Measurements from ENCODE around the gene OR4B1.

The OR4B1 gene

DNA sequence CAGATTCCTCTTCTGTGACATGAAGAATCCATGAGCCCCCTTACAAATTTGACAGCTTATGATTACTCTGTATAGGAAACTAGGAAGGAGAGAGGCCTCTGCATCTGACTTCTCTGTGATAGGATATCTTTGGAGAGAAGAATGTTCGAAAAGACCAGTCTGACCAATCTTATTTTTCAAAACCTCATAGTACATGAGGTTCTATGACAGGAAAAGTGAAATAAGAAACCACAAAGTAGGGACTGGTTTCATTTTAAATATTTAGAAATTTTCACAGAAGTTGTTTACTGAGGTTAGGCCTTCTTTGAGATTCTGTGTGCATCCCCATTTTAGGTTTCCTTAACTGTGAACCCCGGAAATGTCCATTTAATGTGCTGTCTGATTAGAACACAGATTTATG lies 45.0 kb downstream of the OR4B1 start:
- 100% methylated on average over 1 to 2 of the region's 2 CpGs for WGBS, 2 experiments (ENCODE audit: insufficient coverage in 2 of 2)
- Histone ChIP-seq H3K36me3 (ENCODE audit: control insufficient read depth, insufficient read depth, low read length) (no peaks in the 10 kb centered on the region), H3K4me3 (ENCODE audit: extremely low read depth, insufficient read depth, low read length, poor library complexity, severe bottlenecking) (no peak overlapping the region), H3K27ac (ENCODE audit: low read depth, low read length, severe bottlenecking) (no peak overlapping the region), H3K4me1 (ENCODE audit: control insufficient read depth, insufficient read depth, low read length, poor library complexity, severe bottlenecking) (no peaks in the 10 kb centered on the region), H3K9me3 (ENCODE audit: control insufficient read depth, low read length) (no peaks in the 10 kb centered on the region)

DNA sequence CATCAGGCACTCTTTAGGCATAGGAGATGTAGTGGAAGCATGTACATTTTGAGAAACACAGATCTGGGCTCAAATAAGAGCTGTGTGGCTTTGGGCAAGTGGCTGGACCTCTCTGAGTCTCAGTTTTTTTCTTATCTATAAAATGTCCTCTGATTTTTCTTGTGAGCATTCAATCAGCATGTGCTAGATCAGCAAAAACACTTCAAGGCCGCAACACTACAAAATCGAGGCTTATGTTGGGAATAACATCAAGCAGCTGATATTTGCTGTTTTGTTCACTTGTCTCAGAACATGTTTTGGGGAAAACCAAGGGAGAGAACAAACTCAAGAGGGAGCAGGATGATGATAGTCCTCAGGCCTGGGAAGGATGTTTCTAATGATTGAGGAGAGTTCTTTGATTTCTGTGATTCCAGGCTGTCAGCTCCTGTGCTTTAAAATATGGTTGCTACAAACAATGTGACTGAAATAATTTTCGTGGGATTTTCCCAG lies 46.9 kb downstream of the OR4B1 start, which contains the start of gene OR4X1:
Gene OR4X1, plus strand, starts transcription at position 439 of the 489 bp plus-strand sequence. Its CDS starts 0 bp downstream, at position 439.
- no peaks in the 10 kb centered on the region for H3K4me1 ChIP-seq (ENCODE audit: control insufficient read depth, insufficient read depth, low read length, poor library complexity, severe bottlenecking)
- no peaks in the 10 kb centered on the region for H3K36me3 ChIP-seq (ENCODE audit: control insufficient read depth, insufficient read depth, low read length)
- H3K27ac ChIP-seq (ENCODE audit: low read depth, low read length, severe bottlenecking), result no peak within 1 kb of the TSS
- WGBS, 2 experiments (ENCODE audit: insufficient coverage in 2 of 2), result 50% methylated on average over 1 of the region's 3 CpGs; no CpG with 5 or more reads in 1 of the 2 experiments
- H3K4me3 ChIP-seq (ENCODE audit: extremely low read depth, insufficient read depth, low read length, poor library complexity, severe bottlenecking), result no peak within 1 kb of the TSS
- H3K9me3 ChIP-seq (ENCODE audit: control insufficient read depth, low read length), result peaks cover 5% of the 10 kb centered on the region
